Natural killer cell (primary cell): Measurements from ENCODE around the gene DHRS4. TPM values are rescaled to one million over a fixed set of nuclear protein-coding genes. Genes with fewer than 3 reads are reported as not detected.
"Not testable (repeated sequence)": the region's sequence is repeated elsewhere in the genome, so short reads cannot be mapped to it uniquely, and the experiment has no call there.

Experiments used
- ATAC-seq, 3 donors: fragments of 150-1000 bp in 2 of 3; fragments of 200-7000 bp in 1 of 3; cut with Tn5 transposase; 1 replicate in 1 of 3; 2 replicates in 2 of 3; pipeline ENCODE4 v1.10.0; 2021; ENCODE audit warnings: mild to moderate bottlenecking in 2 of 3, moderate library complexity in 2 of 3
- DNase-seq, 2 donors: peaks; one replicate each; pipeline versions ENCODE4 v3.0.0 to v3.0.0-alpha.2; 2013 to 2021; ENCODE audit warnings: mixed read lengths in 1 of 2
- H3K27ac ChIP-seq: one replicate; pipeline ENCODE4 v1.5.1; 2013; ENCODE audit warnings: mild to moderate bottlenecking, low read length
- H3K27me3 ChIP-seq: one replicate; pipeline ENCODE4 v1.6.1; 2013; ENCODE audit warnings: low read length; ENCODE audit not compliant: control insufficient read depth, insufficient read depth
- H3K36me3 ChIP-seq: one replicate; pipeline ENCODE4 v1.6.1; 2013; ENCODE audit warnings: low read length; ENCODE audit not compliant: control insufficient read depth, insufficient read depth
- H3K4me1 ChIP-seq: one replicate; pipeline ENCODE4 v1.6.1; 2013; ENCODE audit warnings: low read length; ENCODE audit not compliant: control insufficient read depth, insufficient read depth
- H3K4me3 ChIP-seq: one replicate; pipeline ENCODE4 v1.5.1; 2013; ENCODE audit warnings: low read length
- H3K9me3 ChIP-seq: one replicate; pipeline ENCODE4 v1.6.1; 2013; ENCODE audit warnings: low read length; ENCODE audit not compliant: control insufficient read depth, insufficient read depth
- H3K27ac Mint-ChIP-seq, 2 donors: one replicate each; pipeline ENCODE4 v1.8.0; 2022; ENCODE audit warnings: mild to moderate bottlenecking in 2 of 2, mixed read lengths in 2 of 2, moderate library complexity in 1 of 2
- H3K27me3 Mint-ChIP-seq, 2 donors: one replicate each; pipeline ENCODE4 v1.8.0; 2022; ENCODE audit warnings: low read depth in 2 of 2, mixed read lengths in 2 of 2
- H3K36me3 Mint-ChIP-seq: one replicate; pipeline ENCODE4 v1.8.0; 2022; ENCODE audit warnings: mixed read lengths
- H3K4me1 Mint-ChIP-seq, 2 donors: one replicate each; pipeline ENCODE4 v1.8.0; 2022; ENCODE audit warnings: mixed read lengths in 2 of 2
- H3K4me3 Mint-ChIP-seq: one replicate; pipeline ENCODE4 v1.8.0; 2022; ENCODE audit warnings: mild to moderate bottlenecking, moderate library complexity, mixed read lengths
- H3K9me3 Mint-ChIP-seq, 2 donors: one replicate each; pipeline ENCODE4 v1.8.0; 2022; ENCODE audit warnings: mixed read lengths in 2 of 2
- WGBS: methylation state at CpG from one replicate; pipeline ENCODE4 v1.1.7; 2013; ENCODE audit warnings: missing lambda C conversion rate; ENCODE audit not compliant: insufficient coverage; 5-methylcytosine and 5-hydroxymethylcytosine counted together
- intact Hi-C: fragments of 100-400 bp; cut with micrococcal nuclease; formaldehyde crosslinking; loops from one replicate; pipeline ENCODE4 v1.14.2; 2022
- total RNA-seq, 4 donors: library from RNA; stranded (reverse); fragments of 120-200 nt in 1 of 4; gene quantifications; one replicate each; pipeline versions ENCODE4 v1.2.3 to v1.2.4, GENCODE V29; 2013 to 2022
- TF ChIP-seq, protein P1 (sequence below): fragments of 200-600 bp; IDR thresholded peaks from one replicate; pipeline ENCODE4 v1.8.0; 2022; ENCODE audit warnings: antibody characterized with exemption

DHRS4 gene
- total RNA-seq, 3 donors from 2014 or later (not counting 1 experiment from before 2014, with no cell fraction given), result 7.5 to 10.1 (median 9.9) TPM

DNA sequence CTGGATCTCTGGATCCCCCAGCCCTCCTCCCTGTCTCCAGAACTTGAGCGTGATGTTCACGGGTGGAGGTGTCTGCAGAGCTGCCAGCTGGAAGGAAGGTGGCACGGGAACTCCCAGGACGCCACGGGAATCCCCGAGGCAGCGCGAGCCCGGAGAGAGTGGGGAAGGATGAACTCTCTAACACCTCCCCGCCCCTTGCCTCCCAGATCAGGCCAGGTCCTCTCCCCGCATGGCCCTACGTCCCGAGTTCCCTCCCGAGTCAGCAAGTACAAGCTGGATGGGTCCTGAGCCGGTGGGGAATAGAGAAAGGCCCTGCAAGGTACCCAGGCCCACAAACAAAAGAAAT lies 52.9 kb downstream of the DHRS4 start:
- H3K4me1 Mint-ChIP-seq, DNase-seq, H3K36me3 ChIP-seq, H3K27ac Mint-ChIP-seq, H3K27me3 Mint-ChIP-seq, intact Hi-C loops, H3K27me3 ChIP-seq, H3K9me3 Mint-ChIP-seq, H3K36me3 Mint-ChIP-seq, H3K9me3 ChIP-seq: not testable (repeated sequence)
- WGBS, result 0% methylated on average over 5 of the region's 15 CpGs
- peaks cover 18% of the 10 kb centered on the region for H3K4me1 ChIP-seq
- peak overlapping the region; percentile 13 for H3K4me3 Mint-ChIP-seq
- peak overlapping the region; percentile 61 for H3K27ac ChIP-seq
- peak overlapping the region; percentile 38 for H3K4me3 ChIP-seq
- ATAC-seq, result peak; percentile 52 to 67 (median 54)

DNA sequence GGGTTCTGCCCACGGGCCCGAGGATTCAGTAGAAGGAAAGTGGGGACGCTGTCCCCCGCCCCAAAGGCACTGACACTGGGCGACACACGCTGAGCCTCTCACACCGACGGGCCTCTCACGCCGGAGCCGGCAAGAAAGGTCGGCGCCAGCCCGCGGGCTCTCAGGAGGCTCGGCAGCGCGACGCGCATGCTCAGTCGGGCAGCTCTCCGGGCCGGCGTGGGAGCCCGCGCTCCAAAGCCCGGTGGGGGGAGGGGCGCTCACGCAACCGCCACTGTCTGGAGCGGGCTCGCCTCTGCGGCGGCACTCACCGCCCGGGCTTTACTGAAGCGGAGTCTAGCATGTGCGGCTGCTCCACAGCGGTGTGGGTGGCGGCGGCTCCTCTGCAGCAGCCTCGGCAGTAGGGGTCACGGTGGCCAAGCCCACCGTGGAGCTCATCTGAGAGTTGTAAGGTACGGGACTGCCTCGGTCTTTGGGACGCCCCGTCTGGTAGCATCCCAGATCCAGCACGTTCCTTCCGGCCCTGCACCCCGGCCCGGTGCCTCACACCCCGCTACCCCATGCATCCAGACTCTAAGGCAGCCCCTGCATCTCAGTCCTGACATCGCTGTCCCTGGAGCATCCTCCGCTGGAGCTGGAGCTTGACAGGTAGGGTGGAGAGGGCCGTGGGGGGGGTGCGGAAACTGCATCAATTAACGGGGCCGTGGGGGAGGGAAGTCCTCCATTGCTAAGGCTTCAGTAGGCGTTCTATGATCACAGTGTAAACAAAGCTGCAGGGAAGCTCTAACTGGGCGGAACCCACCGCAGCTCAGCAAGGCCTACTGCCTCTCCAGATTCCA lies 53.5 kb downstream of the DHRS4 start:
- H3K27me3 ChIP-seq, H3K9me3 Mint-ChIP-seq, H3K27me3 Mint-ChIP-seq, intact Hi-C loops, H3K36me3 Mint-ChIP-seq, H3K36me3 ChIP-seq, H3K4me1 Mint-ChIP-seq, H3K9me3 ChIP-seq: not testable (repeated sequence)
- Mint-ChIP-seq H3K27ac (peak overlapping the region in 1 of 2 donors; percentile 33), H3K4me3 (peak overlapping the region; percentile 72)
- Histone ChIP-seq H3K4me3 (peak overlapping the region; percentile 44), H3K4me1 (peaks cover 18% of the 10 kb centered on the region), H3K27ac (peak overlapping the region; percentile 61)
- WGBS, result under 1% methylated on average over 54 of the region's 62 CpGs
- peak; percentile 87 to 94 (median 93) for ATAC-seq
- DNase-seq, result peak; percentile 53 to 77

DNA sequence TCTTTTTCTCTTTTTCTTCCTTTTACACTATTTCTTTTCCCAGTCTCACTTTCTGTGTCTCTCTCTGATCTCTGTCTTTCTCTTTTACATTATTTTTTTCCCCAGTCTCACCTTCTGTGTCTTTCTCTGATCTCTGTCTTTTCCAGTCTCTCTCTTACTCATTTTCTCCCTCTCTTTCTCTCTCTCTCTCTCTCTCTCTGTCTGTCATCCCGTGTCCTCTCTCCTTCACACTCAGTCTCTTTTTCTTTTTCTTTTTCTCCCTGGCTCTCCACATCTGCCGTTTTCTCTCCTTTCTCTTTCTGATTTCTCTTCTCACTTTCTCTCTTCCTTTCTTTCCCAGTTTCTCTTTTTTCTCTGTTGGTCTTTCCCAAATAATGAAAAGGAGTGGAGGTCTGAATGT lies 57.5 kb downstream of the DHRS4 start:
- H3K36me3 Mint-ChIP-seq, result no peaks in the 10 kb centered on the region
- no peaks in the 10 kb centered on the region for H3K27me3 ChIP-seq
- H3K4me3 ChIP-seq, result no peak overlapping the region
- no peak for ATAC-seq
- no peaks in the 10 kb centered on the region for H3K9me3 Mint-ChIP-seq
- no peaks in the 10 kb centered on the region for H3K36me3 ChIP-seq
- no peak overlapping the region for H3K4me3 Mint-ChIP-seq
- intact Hi-C loops, result no loop called here
- WGBS, result 68% methylated on average over 2 of the region's 2 CpGs
- H3K4me1 ChIP-seq, result peaks cover 19% of the 10 kb centered on the region
- TF ChIP-seq, protein P1, sequence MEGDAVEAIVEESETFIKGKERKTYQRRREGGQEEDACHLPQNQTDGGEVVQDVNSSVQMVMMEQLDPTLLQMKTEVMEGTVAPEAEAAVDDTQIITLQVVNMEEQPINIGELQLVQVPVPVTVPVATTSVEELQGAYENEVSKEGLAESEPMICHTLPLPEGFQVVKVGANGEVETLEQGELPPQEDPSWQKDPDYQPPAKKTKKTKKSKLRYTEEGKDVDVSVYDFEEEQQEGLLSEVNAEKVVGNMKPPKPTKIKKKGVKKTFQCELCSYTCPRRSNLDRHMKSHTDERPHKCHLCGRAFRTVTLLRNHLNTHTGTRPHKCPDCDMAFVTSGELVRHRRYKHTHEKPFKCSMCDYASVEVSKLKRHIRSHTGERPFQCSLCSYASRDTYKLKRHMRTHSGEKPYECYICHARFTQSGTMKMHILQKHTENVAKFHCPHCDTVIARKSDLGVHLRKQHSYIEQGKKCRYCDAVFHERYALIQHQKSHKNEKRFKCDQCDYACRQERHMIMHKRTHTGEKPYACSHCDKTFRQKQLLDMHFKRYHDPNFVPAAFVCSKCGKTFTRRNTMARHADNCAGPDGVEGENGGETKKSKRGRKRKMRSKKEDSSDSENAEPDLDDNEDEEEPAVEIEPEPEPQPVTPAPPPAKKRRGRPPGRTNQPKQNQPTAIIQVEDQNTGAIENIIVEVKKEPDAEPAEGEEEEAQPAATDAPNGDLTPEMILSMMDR, result no peak
- H3K27ac Mint-ChIP-seq, result no peak overlapping the region
- H3K27ac ChIP-seq, result no peak overlapping the region
- no peaks in the 10 kb centered on the region for H3K9me3 ChIP-seq
- no peak for DNase-seq
- peaks cover 0 to 6% of the 10 kb centered on the region in 2 donors for H3K4me1 Mint-ChIP-seq
- no peaks in the 10 kb centered on the region for H3K27me3 Mint-ChIP-seq

DNA sequence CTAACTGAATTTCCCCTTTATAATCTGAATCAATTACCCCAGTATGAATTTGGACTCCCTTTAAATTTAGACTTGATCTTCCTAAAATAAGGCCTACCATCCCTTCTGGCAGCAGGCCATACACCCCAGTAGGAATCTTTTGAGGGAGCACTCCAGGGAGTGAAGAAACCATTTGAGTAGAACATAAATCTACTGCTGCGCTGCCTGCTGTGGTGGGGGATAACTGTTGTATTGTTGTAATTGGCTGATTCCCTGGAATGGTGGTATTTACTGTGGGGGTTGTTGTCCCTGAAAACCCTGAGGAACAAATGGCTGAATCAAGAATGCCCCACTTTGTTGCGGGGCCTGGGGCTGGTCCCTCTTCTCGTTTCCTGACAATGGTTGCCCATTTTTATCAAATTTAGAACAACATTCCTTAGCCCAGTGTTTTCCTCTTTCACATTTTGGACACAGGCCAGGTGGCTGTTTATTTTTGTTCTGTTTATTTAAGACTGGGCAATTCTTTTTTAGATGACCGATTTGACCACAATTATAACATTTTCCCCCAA lies 59.2 kb downstream of the DHRS4 start:
- H3K27me3 Mint-ChIP-seq, H3K27ac ChIP-seq, H3K4me3 ChIP-seq, H3K4me3 Mint-ChIP-seq, H3K9me3 Mint-ChIP-seq, H3K27me3 ChIP-seq, ATAC-seq, intact Hi-C loops, H3K27ac Mint-ChIP-seq, H3K36me3 Mint-ChIP-seq, DNase-seq, H3K36me3 ChIP-seq, H3K9me3 ChIP-seq, H3K4me1 ChIP-seq: not testable (repeated sequence)
- WGBS, result 93% methylated on average over 4 of the region's 4 CpGs
- peaks cover 0 to 11% of the 10 kb centered on the region in 2 donors for H3K4me1 Mint-ChIP-seq
